Measurements from ENCODE around the gene ATP11A.

The ATP11A gene

DNA sequence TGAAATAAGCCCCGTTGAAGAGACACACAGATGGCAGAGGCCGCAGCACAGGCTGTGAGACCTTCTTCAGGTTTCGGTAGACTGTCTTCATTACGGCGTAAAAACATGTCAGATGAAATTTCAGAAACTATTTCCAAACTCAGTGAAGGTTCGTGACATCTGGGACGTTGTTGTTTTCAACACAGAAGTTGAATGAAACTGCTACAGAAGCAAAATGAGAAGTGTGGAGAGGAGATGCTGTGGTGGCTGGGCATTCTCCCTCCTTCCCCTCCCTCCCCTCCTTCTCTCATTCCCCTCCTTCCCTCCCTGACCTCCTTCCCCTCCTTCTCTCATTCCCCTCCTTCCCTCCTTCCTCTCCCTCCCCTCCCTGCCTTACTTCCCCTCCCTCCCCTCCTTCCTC lies 113.6 kb downstream of the ATP11A start:
- DNase-seq: no peak

DNA sequence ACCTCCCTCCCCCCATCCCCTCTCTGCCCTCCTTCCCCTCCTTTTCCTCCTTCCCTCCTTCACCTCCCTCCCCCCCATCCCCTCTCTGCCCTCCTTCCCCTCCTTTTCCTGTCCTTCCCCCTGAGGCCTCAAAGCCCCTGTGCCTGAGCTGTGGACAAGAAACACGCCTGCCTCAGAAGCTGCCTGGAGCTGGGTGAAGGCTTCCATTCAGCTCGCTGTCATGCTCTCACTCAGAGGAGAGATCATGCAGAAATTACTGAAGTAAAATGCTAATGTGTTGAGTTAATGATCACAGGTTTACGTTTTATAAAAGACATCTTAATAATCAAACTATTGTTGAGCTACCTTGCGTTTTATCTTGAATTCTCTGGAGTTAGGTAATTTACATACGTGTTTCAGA lies 114.5 kb downstream of the ATP11A start:
- no peak for DNase-seq

DNA sequence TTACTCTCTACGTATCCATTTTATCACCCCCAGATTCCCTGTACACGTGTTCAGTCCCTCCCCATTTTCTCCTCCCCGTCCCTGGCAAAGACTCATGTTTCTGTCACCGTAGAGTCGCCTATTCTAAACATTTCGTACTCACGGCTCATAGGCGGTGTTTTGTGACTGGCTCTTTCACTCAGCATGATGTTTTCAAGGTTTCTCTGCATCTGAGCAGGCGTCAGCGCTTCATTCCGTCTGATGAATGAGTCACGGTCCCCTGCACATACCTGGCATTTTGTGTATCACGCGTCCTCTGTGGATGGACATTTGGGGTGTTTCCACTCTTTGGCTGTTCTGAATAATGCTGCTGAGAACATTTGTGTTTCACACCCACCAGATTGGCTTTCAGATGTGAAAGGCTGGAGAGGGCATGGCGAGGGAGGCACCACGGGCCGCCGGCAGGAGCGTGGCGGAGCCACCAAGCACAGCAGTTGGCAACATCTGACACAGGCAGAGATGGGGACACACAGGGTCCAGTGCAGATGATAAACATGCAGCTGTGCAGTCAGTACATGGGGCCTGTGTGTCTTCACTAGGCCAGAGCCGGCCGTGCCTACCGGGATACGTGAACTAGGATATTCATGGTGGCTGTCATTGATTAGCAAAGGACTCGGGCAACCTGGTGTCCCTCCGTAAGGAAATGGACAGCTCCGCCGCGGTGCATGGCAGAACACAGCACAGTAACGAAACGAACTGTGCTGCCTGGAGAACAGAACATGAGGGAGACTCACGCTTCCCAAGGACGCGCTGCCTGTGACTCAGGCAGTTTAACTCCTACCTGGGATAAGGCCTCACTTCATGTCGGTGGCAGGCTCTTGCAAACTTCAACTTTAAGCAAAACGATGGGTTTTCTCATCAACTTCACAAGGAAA lies 117.2 kb downstream of the ATP11A start:
- DNase-seq: no peak

DNA sequence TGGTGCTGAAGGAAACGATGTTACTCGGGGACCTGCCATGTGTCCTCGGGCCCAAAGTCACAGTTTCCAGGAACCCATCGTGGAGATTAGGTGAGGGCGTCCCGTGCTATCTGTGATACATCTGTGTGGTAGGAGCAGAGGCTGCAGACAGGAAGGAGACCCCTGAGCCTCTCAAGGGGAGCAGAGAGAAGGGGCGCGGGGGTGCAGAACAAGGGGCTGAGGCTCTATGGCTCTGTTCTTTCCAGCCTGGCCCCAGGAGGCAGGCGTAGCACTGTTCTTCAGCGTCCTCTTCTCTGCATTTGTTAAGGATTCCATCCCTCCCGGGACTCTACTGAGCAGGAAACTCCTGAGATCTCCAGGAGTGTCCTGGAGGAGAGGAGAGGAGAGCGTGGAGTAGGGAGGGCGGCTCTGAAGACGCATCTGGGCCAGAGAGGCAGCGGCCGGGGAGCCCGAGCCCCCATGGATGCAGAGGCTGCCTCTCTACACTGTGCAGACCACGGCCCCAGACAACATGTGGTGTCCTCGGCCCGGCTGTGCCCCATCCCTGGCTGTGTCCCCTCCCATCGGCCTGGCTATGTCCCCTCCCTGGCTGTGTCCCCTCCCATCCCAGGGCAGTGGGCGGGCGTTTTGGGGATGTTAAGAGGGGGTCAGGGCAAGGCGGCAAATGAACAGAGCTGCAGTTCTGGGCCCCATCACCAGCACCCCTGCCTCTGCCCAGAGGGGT lies 118.0 kb downstream of the ATP11A start:
- no peak for DNase-seq

DNA sequence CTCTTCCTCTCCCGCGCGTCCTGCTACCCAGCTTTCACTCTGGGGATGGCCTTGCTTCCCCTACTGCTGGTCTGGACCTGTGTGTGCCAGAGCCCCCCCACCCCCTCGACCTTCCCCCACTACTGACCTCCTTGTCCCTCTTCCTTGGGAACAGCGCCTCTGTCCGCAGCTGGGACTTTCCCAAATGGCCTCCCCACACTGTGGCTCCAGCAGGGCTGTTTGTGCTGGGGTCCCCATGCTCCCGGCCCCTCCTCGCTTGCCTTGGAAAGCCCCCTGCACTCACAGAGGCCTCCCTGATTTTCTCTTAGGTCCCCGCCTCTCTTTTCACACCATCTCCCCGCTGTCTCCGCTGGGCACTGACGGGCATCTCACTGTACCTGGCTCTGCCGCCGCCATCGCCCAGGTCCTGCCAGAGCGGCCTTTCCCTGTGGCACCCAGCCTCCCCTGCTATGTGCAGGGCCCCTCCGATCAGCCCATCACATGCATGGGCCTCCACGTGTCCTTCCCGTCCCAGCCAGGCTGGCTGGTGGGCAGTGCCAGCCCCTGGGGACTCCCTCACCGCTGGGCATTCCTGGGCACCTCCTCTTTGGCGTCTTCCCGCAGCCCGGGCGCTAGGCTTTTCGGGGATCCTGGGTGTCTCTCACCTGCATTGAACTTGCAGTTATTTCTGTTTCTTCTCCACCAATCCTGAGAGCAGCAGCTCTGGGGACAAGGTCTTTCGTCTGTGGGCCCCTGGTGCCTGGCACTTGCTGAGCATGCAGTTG lies 118.7 kb downstream of the ATP11A start:
- no peak for DNase-seq

DNA sequence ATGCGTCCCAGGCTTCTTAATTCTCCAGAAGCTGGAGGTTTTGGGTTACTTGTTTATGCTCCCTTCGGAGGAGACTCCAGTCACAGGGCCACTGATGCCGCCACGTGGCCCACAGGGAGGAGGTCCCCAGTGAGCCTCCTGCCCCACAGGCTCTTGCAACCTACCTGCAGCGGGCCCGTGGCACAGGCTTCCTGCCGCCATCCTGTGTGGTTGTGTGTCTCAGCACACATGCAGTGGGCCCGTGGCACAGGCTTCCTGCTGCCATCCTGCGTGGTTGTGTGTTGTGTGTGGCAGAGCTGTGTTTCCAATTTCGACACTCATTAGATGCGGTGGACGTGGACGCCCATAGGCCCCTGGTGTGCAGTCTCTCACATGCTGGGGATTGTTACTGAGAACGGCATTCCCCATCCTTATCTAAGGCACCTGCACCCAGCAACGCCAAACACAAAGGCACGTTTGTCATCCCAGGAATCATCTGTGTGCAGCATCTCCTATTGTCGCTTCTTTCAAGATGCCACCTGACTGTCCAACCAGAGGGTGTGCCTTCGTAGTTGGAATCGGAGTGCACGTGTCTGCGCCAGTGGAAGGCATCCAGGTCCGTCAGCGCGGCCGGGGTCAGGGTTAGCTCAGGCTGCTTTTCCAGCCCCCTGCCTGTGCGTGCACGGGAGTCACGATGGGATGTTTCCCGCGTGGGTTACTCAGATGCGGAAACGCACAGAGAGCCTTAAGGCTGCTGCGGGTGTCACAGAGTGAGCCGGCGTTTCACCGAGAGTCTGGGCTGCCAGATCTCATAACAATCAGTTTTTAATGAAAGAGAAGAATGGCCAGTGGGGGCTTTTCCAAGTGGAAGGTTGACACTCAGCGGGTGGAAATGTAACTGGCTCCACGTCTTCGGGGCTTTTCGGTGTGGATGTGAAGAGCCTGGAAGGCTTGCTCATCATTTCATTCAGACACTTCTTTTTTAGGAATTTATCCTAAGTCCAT lies 119.8 kb downstream of the ATP11A start:
- no peak for DNase-seq

DNA sequence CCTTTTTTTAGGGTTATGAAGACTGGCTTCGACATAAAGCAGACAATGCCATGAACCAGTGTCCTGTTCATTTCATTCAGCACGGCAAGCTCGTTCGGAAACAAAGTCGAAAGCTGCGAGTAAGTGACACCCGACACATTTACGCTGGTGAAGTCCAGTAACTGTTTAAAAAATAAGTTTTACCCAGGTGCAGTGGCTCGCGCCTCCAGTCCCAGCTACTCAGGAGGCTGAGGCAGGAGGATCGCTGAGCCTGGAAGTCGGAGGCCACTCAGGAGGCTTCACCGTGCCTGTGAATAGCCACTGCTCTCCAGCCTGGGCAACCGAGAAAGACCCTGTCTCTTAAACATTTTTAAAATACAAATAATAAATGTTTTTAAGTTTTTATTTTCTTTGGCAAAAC lies 120.8 kb downstream of the ATP11A start:
- DNase-seq: no peak

DNA sequence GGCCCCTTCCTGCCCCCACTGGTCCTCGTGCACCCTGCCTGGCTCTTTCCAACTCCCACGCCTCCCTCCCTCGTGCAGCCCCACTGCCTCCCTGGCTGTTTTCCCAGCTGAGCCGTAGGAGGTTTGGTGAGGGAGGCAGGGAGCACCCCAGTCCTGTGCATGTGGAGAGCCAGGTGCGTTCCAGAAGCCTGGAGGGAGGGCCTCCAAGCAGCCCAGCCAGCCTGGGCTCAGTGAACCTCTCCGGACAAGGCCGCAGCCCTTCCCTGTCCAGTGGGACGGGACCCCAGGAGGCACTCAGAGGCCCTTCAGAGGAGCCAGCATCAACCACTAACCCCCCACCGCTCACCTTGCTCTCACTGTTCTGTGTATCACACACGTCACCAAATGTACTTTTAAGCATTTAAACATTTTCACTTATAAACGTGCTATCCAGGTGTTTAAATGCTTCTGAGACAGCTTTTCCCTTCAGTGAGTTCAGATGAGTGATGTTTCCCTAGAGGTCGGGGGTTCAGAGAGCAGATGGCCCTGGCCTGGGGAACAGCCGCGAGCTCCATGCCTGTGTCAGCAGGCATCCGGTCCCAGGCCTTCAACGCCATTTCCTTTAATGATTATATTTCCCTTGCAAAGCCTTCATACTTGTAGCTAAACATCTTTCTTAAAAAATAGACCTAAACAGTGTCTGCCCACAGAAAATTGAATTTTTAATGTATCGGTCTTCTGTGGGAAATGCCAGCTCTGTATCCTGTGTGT lies 122.6 kb downstream of the ATP11A start:
- no peak for DNase-seq

DNA sequence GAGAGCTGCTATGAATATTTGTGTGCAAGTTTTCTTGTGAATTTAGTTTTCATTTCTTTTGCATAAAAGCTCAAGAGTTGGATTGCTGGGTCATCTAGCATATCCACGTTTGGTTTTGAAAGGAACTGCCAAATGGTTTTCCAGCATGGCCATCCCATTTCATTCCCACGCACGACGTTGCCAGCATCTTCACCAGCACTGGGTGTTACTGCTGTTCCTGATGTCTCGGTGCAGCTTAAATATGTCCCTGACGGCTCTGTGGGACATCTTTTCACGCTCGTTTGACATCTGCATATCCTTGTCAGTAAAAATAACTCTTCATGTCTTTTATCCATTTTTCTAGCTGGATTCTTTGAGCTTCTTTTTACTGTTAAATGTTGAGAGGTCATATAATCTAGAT lies 123.7 kb downstream of the ATP11A start:
- DNase-seq: no peak

DNA sequence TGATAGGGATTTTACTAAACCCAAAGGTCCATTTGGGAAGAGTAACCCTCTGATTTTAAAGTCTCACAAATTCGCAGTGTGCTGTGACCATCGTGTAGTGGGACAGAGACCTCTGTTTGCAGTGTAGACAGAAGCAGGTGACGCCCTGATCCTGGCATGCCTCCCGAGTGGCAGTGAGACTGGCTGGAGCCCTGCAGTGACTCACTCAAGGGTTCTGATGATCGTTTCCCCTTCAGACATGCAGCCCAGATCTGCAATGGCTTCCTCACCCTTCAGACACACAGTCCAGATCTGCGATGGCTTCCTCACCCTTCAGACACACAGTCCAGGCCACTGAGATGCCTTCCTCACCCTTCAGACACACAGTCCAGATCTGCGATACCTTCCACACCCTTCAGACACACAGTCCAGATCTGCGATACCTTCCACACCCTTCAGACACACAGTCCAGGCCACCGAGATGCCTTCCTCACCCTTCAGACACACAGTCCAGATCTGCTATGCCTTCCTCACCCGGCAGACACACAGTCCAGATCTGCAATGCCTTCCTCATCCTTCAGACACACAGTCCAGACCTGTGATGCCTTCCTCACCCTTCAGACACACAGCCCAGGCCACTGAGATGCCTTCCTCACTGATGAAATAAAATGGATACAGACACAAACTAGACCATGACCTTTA lies 125.2 kb downstream of the ATP11A start:
- no peak for DNase-seq

DNA sequence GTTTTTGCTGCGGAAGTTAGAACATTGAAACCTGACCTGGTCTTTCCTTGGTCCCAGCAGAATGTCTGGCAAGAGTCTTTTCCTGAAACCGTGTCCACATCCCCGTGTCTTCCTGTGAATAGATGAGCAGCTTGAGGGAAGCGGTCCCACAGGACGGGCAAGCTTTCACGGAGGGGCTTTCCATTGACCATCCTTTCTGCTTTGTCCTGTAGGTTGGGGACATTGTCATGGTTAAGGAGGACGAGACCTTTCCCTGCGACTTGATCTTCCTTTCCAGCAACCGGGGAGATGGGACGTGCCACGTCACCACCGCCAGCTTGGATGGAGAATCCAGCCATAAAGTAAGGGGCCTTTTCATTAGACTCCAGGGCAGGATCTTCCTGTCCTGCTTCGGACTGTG lies 126.0 kb downstream of the ATP11A start:
- no peak for DNase-seq

DNA sequence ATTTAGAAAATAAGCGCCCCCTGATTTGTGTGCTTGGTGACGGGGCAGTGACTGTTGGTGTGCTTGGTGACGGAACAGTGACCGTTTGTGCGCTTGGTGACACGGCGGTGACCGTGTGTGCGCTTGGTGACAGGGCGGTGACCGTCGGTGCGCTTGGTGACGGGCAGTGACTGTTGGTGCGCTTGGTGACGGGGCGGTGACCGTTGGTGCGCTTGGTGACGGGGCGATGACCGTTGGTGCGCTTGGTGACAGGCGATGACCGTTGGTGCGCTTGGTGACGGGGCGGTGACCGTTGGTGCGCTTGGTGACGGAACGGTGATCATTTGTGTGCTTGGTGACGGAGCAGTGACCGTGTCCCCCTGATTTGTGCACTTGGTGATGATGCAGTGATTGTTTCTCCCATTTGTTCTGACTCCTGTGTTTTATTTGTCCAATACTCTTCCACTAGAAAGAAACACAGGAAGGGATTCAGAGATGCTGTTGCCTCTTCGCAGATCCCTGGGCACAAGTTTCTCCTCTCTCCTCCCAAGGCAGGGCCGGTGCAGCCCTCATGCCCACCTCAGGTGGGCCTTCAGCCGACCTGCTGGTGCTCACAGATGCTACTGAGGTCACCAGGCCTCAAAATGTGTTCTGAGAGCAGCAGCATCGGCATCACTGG lies 128.3 kb downstream of the ATP11A start:
- DNase-seq: no peak

DNA sequence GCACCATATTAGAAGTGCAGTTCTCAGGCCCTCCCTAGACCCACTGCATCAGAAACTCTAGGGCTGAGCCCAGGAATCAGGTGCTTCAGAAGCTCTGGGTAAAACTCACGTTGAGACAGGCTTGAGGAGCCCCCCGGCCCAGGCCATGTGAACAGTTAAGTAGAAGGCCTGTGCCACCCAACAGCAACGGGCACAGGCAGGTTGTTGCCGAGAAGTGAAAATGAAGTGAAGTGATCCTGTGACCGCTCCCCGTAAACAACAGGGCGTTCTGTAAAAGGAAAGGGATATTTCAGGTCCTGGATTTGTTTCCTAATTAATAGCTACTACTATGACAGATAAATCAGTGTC lies 128.8 kb downstream of the ATP11A start:
- no peak for DNase-seq

DNA sequence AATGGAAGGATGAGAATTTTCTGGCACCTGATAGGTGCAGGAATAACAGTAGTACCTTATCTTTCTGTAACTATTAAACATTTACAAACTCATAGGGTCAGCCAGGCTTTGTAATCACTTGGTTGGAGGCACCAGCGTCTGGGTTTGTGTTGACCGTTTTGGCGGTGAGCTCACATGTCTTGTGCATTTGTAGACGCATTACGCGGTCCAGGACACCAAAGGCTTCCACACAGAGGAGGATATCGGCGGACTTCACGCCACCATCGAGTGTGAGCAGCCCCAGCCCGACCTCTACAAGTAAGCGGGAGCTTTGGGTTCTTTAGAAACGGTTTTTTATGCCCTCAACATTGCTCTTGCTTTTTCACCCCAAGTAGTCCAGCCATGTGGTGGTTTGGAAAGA lies 129.3 kb downstream of the ATP11A start:
- DNase-seq: no peak

DNA sequence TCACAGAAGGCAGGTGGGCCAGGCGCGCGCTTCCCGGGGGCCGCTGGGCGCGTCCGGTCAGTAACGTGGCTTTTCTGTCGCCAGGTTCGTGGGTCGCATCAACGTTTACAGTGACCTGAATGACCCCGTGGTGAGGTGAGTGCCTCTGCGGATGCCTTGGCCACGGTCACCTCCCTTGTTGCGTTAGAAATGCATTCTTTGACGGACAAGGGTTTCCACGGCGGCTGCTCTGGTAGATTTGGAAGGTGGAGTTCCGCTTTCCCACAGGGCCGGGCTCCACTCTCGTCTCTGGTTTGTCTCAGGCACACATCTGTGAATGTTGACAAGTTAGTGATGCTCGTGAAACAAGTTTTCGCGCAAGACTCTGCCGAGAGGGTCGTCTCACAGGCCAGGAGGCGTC lies 130.0 kb downstream of the ATP11A start:
- no peak for DNase-seq

DNA sequence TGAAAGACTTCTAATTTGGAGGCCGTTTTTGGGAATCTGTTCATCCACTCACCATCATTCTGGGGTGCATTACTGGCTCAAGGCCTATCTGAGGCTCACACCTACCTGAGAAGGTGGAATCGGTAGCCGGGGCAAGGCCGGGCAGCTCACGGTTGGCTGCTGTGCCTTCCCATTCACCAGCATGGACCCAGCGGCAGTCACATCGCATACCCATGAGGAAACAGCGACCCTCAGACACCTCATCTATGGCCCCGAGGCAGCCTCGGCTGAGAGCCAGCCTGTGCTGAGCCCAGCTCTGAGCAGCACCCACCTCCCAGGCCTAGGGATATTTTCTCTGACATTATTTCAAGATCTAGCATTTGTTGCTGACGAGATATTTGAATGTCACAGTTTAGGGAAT lies 130.5 kb downstream of the ATP11A start:
- DNase-seq: no peak

DNA sequence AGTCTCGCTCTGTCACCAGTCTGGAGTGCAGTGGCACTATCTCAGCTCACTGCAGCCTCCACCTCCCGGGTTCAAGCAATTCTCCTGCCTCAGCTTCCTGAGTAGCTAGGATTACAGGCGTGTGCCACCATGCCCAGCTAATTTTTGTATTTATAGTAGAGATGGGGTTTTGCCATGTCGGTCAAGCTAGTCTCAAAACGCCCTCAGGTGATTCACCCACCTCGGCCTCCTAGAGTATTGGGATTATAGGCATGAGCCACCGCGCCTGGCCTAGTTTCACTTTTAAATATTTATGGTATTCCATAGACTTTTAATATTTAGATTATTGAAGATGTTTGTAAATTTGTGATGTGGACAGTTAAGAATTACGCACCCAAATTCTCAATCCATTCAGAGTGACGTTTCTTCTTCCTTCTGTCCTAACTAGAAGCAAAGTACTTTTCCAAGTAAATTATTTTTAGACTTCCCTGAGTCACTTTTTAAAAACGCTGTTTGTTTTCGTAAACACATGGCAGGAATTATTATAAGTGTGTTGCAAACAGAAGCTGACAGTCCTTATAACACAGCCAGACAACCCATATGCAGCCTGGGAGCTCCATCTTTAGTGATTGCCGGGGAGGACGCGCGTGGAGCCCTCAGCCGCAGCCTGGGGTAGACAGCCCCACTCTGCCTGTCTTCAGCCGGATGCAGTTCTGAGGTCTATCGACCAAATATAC lies 131.7 kb downstream of the ATP11A start:
- no peak for DNase-seq

DNA sequence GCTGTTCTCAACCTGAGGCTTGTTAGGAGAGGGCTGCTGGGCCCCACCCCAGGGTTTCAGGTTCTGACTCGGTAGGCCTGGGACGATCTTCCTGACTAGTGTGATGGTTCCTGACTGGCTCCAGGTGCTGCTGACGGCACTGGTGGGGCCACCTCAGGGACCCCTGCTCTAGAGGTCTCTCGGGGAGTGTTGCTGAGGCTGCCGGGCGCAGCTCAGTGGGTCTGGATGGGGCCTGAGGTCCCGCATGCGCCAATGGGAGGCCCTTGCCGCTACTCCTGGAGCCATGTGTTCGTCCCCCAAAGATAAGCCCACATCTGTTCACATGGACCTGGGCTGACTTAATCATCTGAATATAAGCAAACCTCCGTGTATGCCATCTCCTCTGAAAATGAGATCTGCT lies 133.0 kb downstream of the ATP11A start:
- no peak for DNase-seq

DNA sequence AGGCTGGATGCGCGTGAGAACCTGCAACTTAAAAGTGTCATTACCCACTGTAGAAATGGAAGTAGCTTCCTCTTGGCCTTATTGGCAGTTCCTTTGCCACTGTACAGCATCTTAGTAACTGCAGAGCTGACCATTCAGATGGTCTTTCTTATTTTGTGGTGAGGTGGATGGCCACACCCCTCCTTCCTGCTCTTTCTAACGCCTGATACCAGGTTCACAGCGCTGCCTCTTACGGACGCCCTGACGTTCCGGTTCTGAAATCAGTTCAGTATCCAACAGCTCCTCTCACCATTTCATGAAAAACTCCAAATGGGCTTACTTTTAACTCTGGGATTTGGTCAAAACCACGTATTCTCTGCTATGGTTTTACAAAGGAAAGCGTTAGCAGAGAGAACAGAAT lies 134.6 kb downstream of the ATP11A start:
- DNase-seq: no peak

DNA sequence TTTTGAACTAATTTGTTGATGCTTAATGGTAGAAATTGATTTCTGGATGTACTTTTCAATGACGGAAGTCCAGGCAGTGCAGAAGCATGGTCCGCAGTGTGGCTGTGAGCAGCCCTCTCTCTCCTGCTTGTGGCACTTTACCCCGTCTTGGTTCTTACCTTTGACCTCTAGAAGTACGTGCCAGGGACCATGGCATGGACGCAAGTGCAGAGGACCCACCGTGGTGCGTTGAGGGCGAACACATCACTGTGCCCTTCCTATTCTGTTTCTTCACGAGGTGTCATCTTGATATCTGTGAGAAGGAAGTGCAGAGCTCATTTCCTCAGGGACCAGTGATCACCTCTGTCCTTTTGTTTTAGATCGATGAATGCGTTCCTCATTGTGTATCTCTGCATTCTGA lies 135.2 kb downstream of the ATP11A start:
- no peak for DNase-seq

Data from NCI-H446 treated with DMSO at 0.1 percent for 48 hours (cell line).